ENCODE measurements around the gene SUOX. TPM values are rescaled to one million over a fixed set of nuclear protein-coding genes. Genes with fewer than 3 reads are reported as not detected.
"Not testable (repeated sequence)": the region's sequence is repeated elsewhere in the genome, so short reads cannot be mapped to it uniquely, and the experiment has no call there.

SUOX gene
- total RNA-seq, 1 donor from 2014 or later: 44.8 TPM

- H3K4me3 Mint-ChIP-seq (ENCODE audit: low read depth): no peak overlapping the region
Measured at GRCh38 chr12:56038022-56038655, 41.1 kb downstream of the SUOX start.

DNA sequence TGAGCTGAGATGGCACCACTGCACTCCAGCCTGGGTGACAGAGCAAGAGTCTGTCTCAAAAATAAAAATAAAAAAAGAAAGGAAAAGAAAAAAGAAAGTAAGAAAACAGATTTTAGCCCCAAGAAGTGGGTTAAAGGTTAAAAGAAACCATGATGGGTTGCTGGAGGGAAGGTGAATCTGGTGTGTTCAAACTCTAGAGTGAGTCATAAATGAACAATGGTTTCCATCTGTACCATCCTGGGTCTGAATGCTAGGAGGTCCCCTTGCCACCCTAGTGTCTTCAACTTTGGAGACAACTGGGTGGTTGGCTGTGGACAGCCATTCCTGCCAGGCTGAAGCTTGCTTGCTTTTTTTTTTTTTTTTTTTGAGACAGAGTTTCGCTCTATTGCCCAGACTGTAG lies 43.1 kb downstream of the SUOX start:
- Mint-ChIP-seq H3K4me3 (ENCODE audit: low read depth) (no peak overlapping the region), H3K4me1 (ENCODE audit: low read depth) (peaks cover 19% of the 10 kb centered on the region), H3K27ac (no peak overlapping the region), H3K36me3 (ENCODE audit: insufficient read depth) (peaks cover 21% of the 10 kb centered on the region), H3K27me3 (no peaks in the 10 kb centered on the region), H3K9me3 (ENCODE audit: low read depth) (no peaks in the 10 kb centered on the region)
- no peak for DNase-seq (ENCODE audit: low spot score, unreplicated experiment)
- TF ChIP-seq, protein P1, sequence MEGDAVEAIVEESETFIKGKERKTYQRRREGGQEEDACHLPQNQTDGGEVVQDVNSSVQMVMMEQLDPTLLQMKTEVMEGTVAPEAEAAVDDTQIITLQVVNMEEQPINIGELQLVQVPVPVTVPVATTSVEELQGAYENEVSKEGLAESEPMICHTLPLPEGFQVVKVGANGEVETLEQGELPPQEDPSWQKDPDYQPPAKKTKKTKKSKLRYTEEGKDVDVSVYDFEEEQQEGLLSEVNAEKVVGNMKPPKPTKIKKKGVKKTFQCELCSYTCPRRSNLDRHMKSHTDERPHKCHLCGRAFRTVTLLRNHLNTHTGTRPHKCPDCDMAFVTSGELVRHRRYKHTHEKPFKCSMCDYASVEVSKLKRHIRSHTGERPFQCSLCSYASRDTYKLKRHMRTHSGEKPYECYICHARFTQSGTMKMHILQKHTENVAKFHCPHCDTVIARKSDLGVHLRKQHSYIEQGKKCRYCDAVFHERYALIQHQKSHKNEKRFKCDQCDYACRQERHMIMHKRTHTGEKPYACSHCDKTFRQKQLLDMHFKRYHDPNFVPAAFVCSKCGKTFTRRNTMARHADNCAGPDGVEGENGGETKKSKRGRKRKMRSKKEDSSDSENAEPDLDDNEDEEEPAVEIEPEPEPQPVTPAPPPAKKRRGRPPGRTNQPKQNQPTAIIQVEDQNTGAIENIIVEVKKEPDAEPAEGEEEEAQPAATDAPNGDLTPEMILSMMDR (IDR thresholded peaks at IDR 0.05; ENCODE audit: unreplicated experiment): no peak

More at GRCh38 chr12:56038022-56038655, 41.1 kb downstream of the SUOX start:
- Mint-ChIP-seq H3K27me3 (no peaks in the 10 kb centered on the region), H3K27ac (peak overlapping the region; percentile 38), H3K9me3 (ENCODE audit: low read depth) (no peaks in the 10 kb centered on the region), H3K4me1 (ENCODE audit: low read depth) (peaks cover 16% of the 10 kb centered on the region), H3K36me3 (ENCODE audit: insufficient read depth) (peaks cover 15% of the 10 kb centered on the region)
- TF ChIP-seq, protein P1 (IDR thresholded peaks at IDR 0.05; ENCODE audit: unreplicated experiment): no peak
- DNase-seq (ENCODE audit: low spot score, unreplicated experiment): no peak

- peaks cover 19% of the 10 kb centered on the region for H3K4me1 Mint-ChIP-seq (ENCODE audit: low read depth)
- TF ChIP-seq, protein P1 (IDR thresholded peaks at IDR 0.05; ENCODE audit: unreplicated experiment): no peak
- peak overlapping the region; percentile 98 for H3K4me3 Mint-ChIP-seq (ENCODE audit: low read depth)
- H3K27me3 Mint-ChIP-seq: no peaks in the 10 kb centered on the region
- H3K9me3 Mint-ChIP-seq (ENCODE audit: low read depth): no peaks in the 10 kb centered on the region
- H3K36me3 Mint-ChIP-seq (ENCODE audit: insufficient read depth): peaks cover 13% of the 10 kb centered on the region
- H3K27ac Mint-ChIP-seq: peak overlapping the region; percentile 95
- DNase-seq (ENCODE audit: low spot score, unreplicated experiment): no peak
Measured at GRCh38 chr12:56040963-56041551, 44.0 kb downstream of the SUOX start.

- Mint-ChIP-seq H3K27ac (peak within 1 kb of the TSS; percentile 98), H3K36me3 (ENCODE audit: insufficient read depth) (peaks cover 11% of the 10 kb centered on the region), H3K4me1 (ENCODE audit: low read depth) (peaks cover 19% of the 10 kb centered on the region), H3K27me3 (no peaks in the 10 kb centered on the region), H3K4me3 (ENCODE audit: low read depth) (peak within 1 kb of the TSS; percentile 98), H3K9me3 (ENCODE audit: low read depth) (no peaks in the 10 kb centered on the region)
- TF ChIP-seq, protein P1 (IDR thresholded peaks at IDR 0.05; ENCODE audit: unreplicated experiment): peak; percentile 58
- peak; percentile 80 for DNase-seq (ENCODE audit: low spot score, unreplicated experiment)
Measured at GRCh38 chr12:56041552-56042429, 44.7 kb downstream of the SUOX start, which contains the start of gene RPS26. TSS of gene RPS26 (plus strand) at chr12:56041918. CDS start at chr12:56042167, 249 bp downstream.

DNA sequence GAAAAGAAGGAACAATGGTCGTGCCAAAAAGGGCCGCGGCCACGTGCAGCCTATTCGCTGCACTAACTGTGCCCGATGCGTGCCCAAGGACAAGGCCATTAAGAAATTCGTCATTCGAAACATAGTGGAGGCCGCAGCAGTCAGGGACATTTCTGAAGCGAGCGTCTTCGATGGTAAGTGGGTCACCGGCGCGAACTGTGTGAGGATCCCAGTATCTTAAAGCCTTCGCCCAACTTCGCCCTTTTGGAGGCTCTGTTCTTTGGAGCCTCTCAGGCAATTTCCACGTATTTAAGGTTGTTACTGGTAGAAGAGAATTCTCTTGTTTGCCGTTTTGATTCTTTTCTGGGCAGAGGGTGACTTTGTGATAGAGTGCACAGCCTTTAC lies 45.3 kb downstream of the SUOX start:
- not testable (repeated sequence) for DNase-seq (ENCODE audit: low spot score, unreplicated experiment); H3K27me3 Mint-ChIP-seq; H3K9me3 Mint-ChIP-seq (ENCODE audit: low read depth)
- Mint-ChIP-seq H3K36me3 (ENCODE audit: insufficient read depth) (peaks cover 11% of the 10 kb centered on the region), H3K27ac (peak overlapping the region; percentile 98), H3K4me1 (ENCODE audit: low read depth) (peaks cover 19% of the 10 kb centered on the region), H3K4me3 (ENCODE audit: low read depth) (peak overlapping the region; percentile 98)

All from progenitor cell of endocrine pancreas (in vitro differentiated cells).